GM18519 (cell line): ENCODE measurements around the gene CSNK1G3.
"Not testable (repeated sequence)": the region's sequence is repeated elsewhere in the genome, so short reads cannot be mapped to it uniquely, and the experiment has no call there.

ENCODE experiments used
- ATAC-seq: cut with Tn5 transposase; IDR thresholded peaks from one replicate; pipeline ENCODE4 v1.9.1; 2021; ENCODE audit warnings: mild to moderate bottlenecking, moderate library complexity; ENCODE audit not compliant: unreplicated experiment, low FRiP score

The CSNK1G3 gene

GRCh38 chr5:123628860-123629544 is 117.0 kb downstream of the CSNK1G3 start:
- ATAC-seq: no peak

GRCh38 chr5:123636006-123636405 is 124.0 kb downstream of the CSNK1G3 start:
- ATAC-seq: no peak

GRCh38 chr5:123637028-123637427 is 125.1 kb downstream of the CSNK1G3 start:
- ATAC-seq: not testable (repeated sequence)

GRCh38 chr5:123639244-123639643 is 127.3 kb downstream of the CSNK1G3 start:
- ATAC-seq: no peak

- no peak for ATAC-seq
Observed at GRCh38 chr5:123645024-123645603, 133.1 kb downstream of the CSNK1G3 start.

GRCh38 chr5:123647066-123647465 is 135.1 kb downstream of the CSNK1G3 start:
- ATAC-seq: no peak

GRCh38 chr5:123651234-123651633 is 139.3 kb downstream of the CSNK1G3 start:
- ATAC-seq: no peak

GRCh38 chr5:123659011-123659410 is 147.0 kb downstream of the CSNK1G3 start:
- no peak for ATAC-seq

GRCh38 chr5:123659495-123659894 is 147.5 kb downstream of the CSNK1G3 start:
- no peak for ATAC-seq

- no peak for ATAC-seq
Observed at GRCh38 chr5:123664961-123665360, 153.0 kb downstream of the CSNK1G3 start.

GRCh38 chr5:123665822-123666371 is 153.9 kb downstream of the CSNK1G3 start:
- ATAC-seq: no peak
